Left colon (tissue), 2 donors: ENCODE data around the gene MRLN. TPM values are rescaled to one million over a fixed set of nuclear protein-coding genes. Genes with fewer than 3 reads are reported as not detected.

Source experiments
- ATAC-seq: fragments of 200-7000 bp; cut with Tn5 transposase; one replicate; pipeline ENCODE4 v1.9.1; 2020; ENCODE audit warnings: mild to moderate bottlenecking, moderate library complexity
- DNase-seq, 2 donors: peaks; one replicate each; pipeline ENCODE4 v3.0.0-alpha.2; 2020
- intact Hi-C, 2 donors: fragments of 100-400 bp; cut with DNase I in 1 of 2; cut with micrococcal nuclease in 1 of 2; formaldehyde crosslinking; loops; one replicate each; pipeline versions ENCODE4 v1.11.2 to v1.14.0; 2022; cut with DNase I, micrococcal nuclease
- total RNA-seq, 2 donors: library from RNA; stranded (reverse); fragmentation: NEBNext Ultra II Directional; extraction: Animal tissue kit (Norgen Biotek cat#: 25700); gene quantifications; one replicate each; pipeline ENCODE4 v1.2.1, GENCODE V29; 2021
- donor health status: DM: no; HTN: no; CAD: no.
- donor health status: DM: yes; HTN: yes; CAD: no.

MRLN gene
- total RNA-seq, 2 donors from 2014 or later = not detected

GRCh38 chr10:59711871-59712494 lies 41.3 kb downstream of the MRLN start:
- no peak for DNase-seq
- intact Hi-C loops = no loop called here
- ATAC-seq = no peak

GRCh38 chr10:59709395-59710125 lies 43.7 kb downstream of the MRLN start, which contains the start of gene SLC16A9:
SLC16A9 (minus strand) TSS chr10:59709850; CDS start chr10:59684291, 25,559 bp downstream.
- ATAC-seq (peak; percentile 86), DNase-seq (peak; percentile 75 to 80)
- intact Hi-C loops = no loop called here

- intact Hi-C loops = no loop called here
- DNase-seq (peak; percentile 50 to 70), ATAC-seq (peak; percentile 73)
Measured at GRCh38 chr10:59708816-59709394, 44.4 kb downstream of the MRLN start.

- intact Hi-C loops = no loop called here
- ATAC-seq (no peak), DNase-seq (no peak)
Measured at GRCh38 chr10:59706851-59707797, 46.1 kb downstream of the MRLN start.

- DNase-seq = no peak
- intact Hi-C loops = no loop called here
Measured at GRCh38 chr10:59705931-59706330, 47.3 kb downstream of the MRLN start.

GRCh38 chr10:59704630-59705029 lies 48.6 kb downstream of the MRLN start:
- DNase-seq (no peak), ATAC-seq (no peak)

More at GRCh38 chr10:59705931-59706330, 47.3 kb downstream of the MRLN start:
- ATAC-seq = no peak

GRCh38 chr10:59702347-59702746 lies 50.9 kb downstream of the MRLN start:
- ATAC-seq (peak; percentile 77), DNase-seq (no peak)
- intact Hi-C loops = no loop called here

More at GRCh38 chr10:59704630-59705029, 48.6 kb downstream of the MRLN start:
- intact Hi-C loops = no loop called here

GRCh38 chr10:59700709-59701108 lies 52.5 kb downstream of the MRLN start:
- intact Hi-C loops = no loop called here
- DNase-seq (no peak), ATAC-seq (no peak)

GRCh38 chr10:59698326-59698725 lies 54.9 kb downstream of the MRLN start:
- DNase-seq (no peak), ATAC-seq (no peak)
- intact Hi-C loops = no loop called here

- no peak for DNase-seq
- intact Hi-C loops = no loop called here
- ATAC-seq = no peak
Measured at GRCh38 chr10:59695637-59696036, 57.6 kb downstream of the MRLN start.

- intact Hi-C loops = no loop called here
Measured at GRCh38 chr10:59694936-59695335, 58.3 kb downstream of the MRLN start.

GRCh38 chr10:59692113-59692512 lies 61.1 kb downstream of the MRLN start:
- intact Hi-C loops = no loop called here
- peak; percentile 72 for ATAC-seq
- DNase-seq = no peak

More at GRCh38 chr10:59694936-59695335, 58.3 kb downstream of the MRLN start:
- DNase-seq (no peak), ATAC-seq (no peak)

- peak; percentile 33 to 37 for DNase-seq
- ATAC-seq = peak; percentile 89
- intact Hi-C loops = no loop called here
Measured at GRCh38 chr10:59688921-59689351, 64.3 kb downstream of the MRLN start.

GRCh38 chr10:59687657-59688056 lies 65.6 kb downstream of the MRLN start:
- ATAC-seq (no peak), DNase-seq (no peak)
- intact Hi-C loops = no loop called here

Other genes with a start within 250 kb of the MRLN start
- 10 to 100 TPM; 22.9 to 42.3 TPM for gene SLC16A9, start 43.6 kb downstream of the MRLN start, total RNA-seq
- 10 to 100 TPM; 54.9 to 60.7 TPM for gene CCDC6, start 153.1 kb upstream of the MRLN start, total RNA-seq